Activated naive CD4-positive, alpha-beta T cell treated with anti-CD3 and anti-CD28 coated beads, Interleukin-2, amount 50 U/mL, for 72 hours (primary cell): ENCODE data around the gene ZNF860. TPM values are rescaled to one million over a fixed set of nuclear protein-coding genes. Genes with fewer than 3 reads are reported as not detected.
A peak's percentile ranks its signal among the peaks of the same experiment; 100 is the strongest.

Source experiments
- ATAC-seq, 2 donors: fragments of 150-1000 bp; cut with Tn5 transposase; 2 replicates each; pipeline ENCODE4 v1.10.0; 2021; ENCODE audit warnings: mild to moderate bottlenecking in 2 of 2, moderate library complexity in 2 of 2
- DNase-seq, 2 donors: peaks; one replicate each; pipeline ENCODE4 v3.0.0; 2021 to 2022; ENCODE audit warnings: low spot score in 2 of 2
- H3K27ac Mint-ChIP-seq, 2 donors: one replicate each; pipeline ENCODE4 v1.8.0; 2022; ENCODE audit warnings: mild to moderate bottlenecking in 2 of 2, mixed read lengths in 2 of 2
- H3K36me3 Mint-ChIP-seq, 2 donors: one replicate each; pipeline ENCODE4 v1.8.0; 2022; ENCODE audit warnings: mixed read lengths in 2 of 2
- H3K9me3 Mint-ChIP-seq, 2 donors: one replicate each; pipeline ENCODE4 v1.8.0; 2022; ENCODE audit warnings: mixed read lengths in 2 of 2
- total RNA-seq, 2 donors: library from RNA; stranded (reverse); gene quantifications; one replicate each; pipeline ENCODE4 v1.2.3, GENCODE V29; 2022

The ZNF860 gene
- 1 to 10 TPM in 1 of 2 donors, not detected in 1; 1.7 TPM for total RNA-seq

- Mint-ChIP-seq H3K36me3 (peaks cover 8 to 33% of the 10 kb centered on the region in 2 donors), H3K9me3 (peaks cover 0 to 11% of the 10 kb centered on the region in 2 donors), H3K27ac (peak within 1 kb of the TSS in 1 of 2 donors; percentile 89)
- peak; percentile 13 to 29 for ATAC-seq
- peak in 1 of 2 donors; percentile 33 for DNase-seq
These were observed at the start of gene ZNF860, which contains the start of gene OSBPL10 for GRCh38 chr3:31981206-31982181. ZNF860 (plus strand) TSS chr3:31981750; CDS start chr3:31989080, 7,330 bp downstream. OSBPL10 (minus strand) TSS chr3:31981262; CDS start chr3:31981179, 83 bp downstream.

GRCh38 chr3:31932990-31933389, 48.6 kb upstream of the ZNF860 start:
- Mint-ChIP-seq H3K36me3 (no peaks in the 10 kb centered on the region), H3K27ac (no peak overlapping the region), H3K9me3 (no peaks in the 10 kb centered on the region)
- DNase-seq (no peak), ATAC-seq (no peak)

GRCh38 chr3:31934018-31934417, 47.5 kb upstream of the ZNF860 start:
- Mint-ChIP-seq H3K27ac (no peak overlapping the region), H3K9me3 (no peaks in the 10 kb centered on the region), H3K36me3 (no peaks in the 10 kb centered on the region)
- no peak for ATAC-seq
- no peak for DNase-seq

- no peak for ATAC-seq
- Mint-ChIP-seq H3K9me3 (no peaks in the 10 kb centered on the region), H3K36me3 (no peaks in the 10 kb centered on the region), H3K27ac (no peak overlapping the region)
- DNase-seq = no peak
These were observed 46.7 kb upstream of the ZNF860 start for GRCh38 chr3:31934866-31935265.

GRCh38 chr3:31936420-31937060, 45.0 kb upstream of the ZNF860 start:
- ATAC-seq = peak in 1 of 2 donors; percentile 94
- H3K36me3 Mint-ChIP-seq = no peaks in the 10 kb centered on the region

GRCh38 chr3:31937225-31937624, 44.3 kb upstream of the ZNF860 start:
- DNase-seq = no peak
- H3K36me3 Mint-ChIP-seq = no peaks in the 10 kb centered on the region
- H3K27ac Mint-ChIP-seq = no peak overlapping the region

More at GRCh38 chr3:31936420-31937060, 45.0 kb upstream of the ZNF860 start:
- no peak for DNase-seq
- H3K9me3 Mint-ChIP-seq = no peaks in the 10 kb centered on the region
- H3K27ac Mint-ChIP-seq = no peak overlapping the region

GRCh38 chr3:31942446-31942845, 39.1 kb upstream of the ZNF860 start:
- ATAC-seq (no peak), DNase-seq (no peak)
- Mint-ChIP-seq H3K36me3 (no peaks in the 10 kb centered on the region), H3K27ac (no peak overlapping the region), H3K9me3 (no peaks in the 10 kb centered on the region)

More at GRCh38 chr3:31937225-31937624, 44.3 kb upstream of the ZNF860 start:
- H3K9me3 Mint-ChIP-seq = no peaks in the 10 kb centered on the region
- ATAC-seq = peak in 1 of 2 donors; percentile 46

- ATAC-seq (no peak), DNase-seq (no peak)
- no peak overlapping the region for H3K27ac Mint-ChIP-seq
- no peaks in the 10 kb centered on the region for H3K36me3 Mint-ChIP-seq
- no peaks in the 10 kb centered on the region for H3K9me3 Mint-ChIP-seq
These were observed 38.5 kb upstream of the ZNF860 start for GRCh38 chr3:31943041-31943440.

- DNase-seq (no peak), ATAC-seq (peak in 1 of 2 donors; percentile 9)
- no peak overlapping the region for H3K27ac Mint-ChIP-seq
- H3K9me3 Mint-ChIP-seq = peaks cover 2% of the 10 kb centered on the region in 2 donors
- H3K36me3 Mint-ChIP-seq = peaks cover 0 to 3% of the 10 kb centered on the region in 2 donors
These were observed 35.9 kb upstream of the ZNF860 start for GRCh38 chr3:31945738-31946052.

- ATAC-seq = no peak
- Mint-ChIP-seq H3K27ac (peak overlapping the region in 1 of 2 donors; percentile 3), H3K9me3 (peaks cover 3 to 5% of the 10 kb centered on the region in 2 donors), H3K36me3 (peaks cover 0 to 4% of the 10 kb centered on the region in 2 donors)
- no peak for DNase-seq
These were observed 35.0 kb upstream of the ZNF860 start for GRCh38 chr3:31946484-31947081.

GRCh38 chr3:31947162-31947561, 34.4 kb upstream of the ZNF860 start:
- Mint-ChIP-seq H3K9me3 (peaks cover 3 to 5% of the 10 kb centered on the region in 2 donors), H3K27ac (no peak overlapping the region), H3K36me3 (peaks cover 0 to 4% of the 10 kb centered on the region in 2 donors)
- DNase-seq (no peak), ATAC-seq (no peak)

GRCh38 chr3:31947671-31948091, 33.9 kb upstream of the ZNF860 start:
- ATAC-seq (no peak), DNase-seq (no peak)
- H3K9me3 Mint-ChIP-seq = peaks cover 3 to 5% of the 10 kb centered on the region in 2 donors
- H3K27ac Mint-ChIP-seq = no peak overlapping the region
- H3K36me3 Mint-ChIP-seq = peaks cover 0 to 4% of the 10 kb centered on the region in 2 donors

GRCh38 chr3:31948280-31948679, 33.3 kb upstream of the ZNF860 start:
- H3K36me3 Mint-ChIP-seq = peaks cover 0 to 5% of the 10 kb centered on the region in 2 donors
- DNase-seq (no peak), ATAC-seq (no peak)
- H3K27ac Mint-ChIP-seq = no peak overlapping the region
- H3K9me3 Mint-ChIP-seq = peaks cover 3 to 5% of the 10 kb centered on the region in 2 donors

- peaks cover 7 to 27% of the 10 kb centered on the region in 2 donors for H3K9me3 Mint-ChIP-seq
- ATAC-seq (no peak), DNase-seq (no peak)
- H3K36me3 Mint-ChIP-seq = peaks cover 12 to 33% of the 10 kb centered on the region in 2 donors
- H3K27ac Mint-ChIP-seq = no peak overlapping the region
These were observed 29.3 kb upstream of the ZNF860 start for GRCh38 chr3:31952205-31952604.

GRCh38 chr3:31953091-31953490, 28.5 kb upstream of the ZNF860 start:
- no peak for ATAC-seq
- DNase-seq = no peak
- Mint-ChIP-seq H3K27ac (no peak overlapping the region), H3K36me3 (peaks cover 12 to 36% of the 10 kb centered on the region in 2 donors), H3K9me3 (peaks cover 7 to 27% of the 10 kb centered on the region in 2 donors)

GRCh38 chr3:31953636-31954035, 27.9 kb upstream of the ZNF860 start:
- Mint-ChIP-seq H3K9me3 (peaks cover 7 to 27% of the 10 kb centered on the region in 2 donors), H3K36me3 (peaks cover 12 to 36% of the 10 kb centered on the region in 2 donors), H3K27ac (no peak overlapping the region)
- no peak for DNase-seq
- ATAC-seq = no peak

GRCh38 chr3:31955581-31955980, 26.0 kb upstream of the ZNF860 start:
- H3K36me3 Mint-ChIP-seq = peaks cover 12 to 35% of the 10 kb centered on the region in 2 donors
- no peak overlapping the region for H3K27ac Mint-ChIP-seq
- peaks cover 7 to 26% of the 10 kb centered on the region in 2 donors for H3K9me3 Mint-ChIP-seq

More at GRCh38 chr3:31955581-31955980, 26.0 kb upstream of the ZNF860 start:
- DNase-seq = no peak
- no peak for ATAC-seq
